SKM-1 treated with dmso at 0.1 percent for 144 hours (cell line): ENCODE measurements around the gene PARD3B.

Experiments used
- DNase-seq: peaks from one replicate; lab custom pipeline; 2025; ENCODE audit not compliant: unreplicated experiment; lab: John Stamatoyannopoulos, UW

The PARD3B gene

DNA sequence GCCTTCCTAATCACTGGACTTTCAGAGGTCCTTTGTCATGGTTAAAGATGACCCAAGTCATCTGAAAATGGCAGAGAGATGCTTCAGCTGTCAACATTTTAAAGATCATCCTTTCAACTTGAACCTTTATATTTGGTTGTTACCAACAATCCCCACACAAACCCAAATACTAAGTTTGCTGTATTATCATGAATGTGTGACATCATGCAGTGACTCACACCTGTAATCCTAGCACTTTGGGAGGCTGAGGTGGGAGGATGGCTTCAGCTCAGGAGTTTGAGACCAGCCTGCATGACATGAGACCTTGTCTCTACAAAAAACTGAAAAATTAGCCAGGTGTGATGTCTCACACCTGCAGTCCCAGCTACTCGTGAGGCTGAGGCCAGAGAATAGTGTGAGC lies 1081.8 kb downstream of the PARD3B start:
- DNase-seq, result no peak

- DNase-seq, result no peak
Measured at GRCh38 chr2:205628422-205628821, 1083.1 kb downstream of the PARD3B start.

- DNase-seq, result no peak
Measured at GRCh38 chr2:205629091-205629776, 1084.0 kb downstream of the PARD3B start.

GRCh38 chr2:205633994-205634393 lies 1088.7 kb downstream of the PARD3B start:
- DNase-seq, result no peak

- no peak for DNase-seq
Measured at GRCh38 chr2:205636549-205637319, 1091.5 kb downstream of the PARD3B start.

DNA sequence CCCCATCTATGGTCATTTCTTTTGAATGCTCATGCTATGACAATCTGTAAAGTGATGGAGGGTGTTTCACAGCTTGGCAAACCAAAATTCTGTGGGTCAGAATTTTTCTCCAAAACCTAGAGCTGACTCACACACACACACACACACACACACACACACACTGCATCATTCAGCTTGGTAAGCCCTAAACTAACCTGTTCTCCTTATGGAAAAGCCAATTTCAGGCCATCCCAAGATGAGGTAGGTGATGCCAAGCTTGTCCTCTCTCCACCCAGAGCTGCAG lies 1092.0 kb downstream of the PARD3B start:
- no peak for DNase-seq

DNA sequence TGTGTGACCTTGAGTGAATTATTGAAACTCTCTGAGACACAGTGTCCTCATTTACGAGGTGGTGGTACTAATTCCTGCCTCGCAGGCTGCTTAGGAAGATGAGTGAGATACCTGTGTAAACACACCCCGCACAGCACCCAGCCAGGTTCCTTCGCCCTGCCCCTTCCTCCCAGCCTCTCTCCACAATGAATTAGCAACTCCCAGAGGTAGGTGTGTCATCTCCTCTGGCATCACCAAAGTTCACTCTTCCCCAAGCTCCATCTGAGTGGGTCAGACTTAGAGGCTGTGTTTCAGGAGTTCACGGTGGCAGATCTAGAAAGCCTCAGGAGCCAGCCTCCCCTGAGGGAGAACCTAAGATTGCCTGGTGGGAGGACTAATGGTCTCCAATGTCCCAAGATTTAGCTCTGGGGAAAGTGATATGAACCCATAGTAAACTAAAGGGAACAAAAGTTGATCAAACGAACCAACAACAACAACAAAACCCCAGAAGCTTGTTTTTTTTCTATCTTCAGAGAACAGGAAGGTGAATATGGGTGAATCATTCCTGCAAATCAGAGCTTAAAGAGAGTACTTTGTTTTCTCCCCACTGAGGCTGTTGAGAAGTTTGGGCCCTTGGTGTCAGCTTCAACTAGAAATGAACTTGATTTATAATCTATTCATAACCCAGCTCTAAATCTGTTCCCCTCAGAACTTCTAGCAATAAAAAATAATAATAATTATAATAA lies 1092.7 kb downstream of the PARD3B start:
- DNase-seq, result no peak

DNA sequence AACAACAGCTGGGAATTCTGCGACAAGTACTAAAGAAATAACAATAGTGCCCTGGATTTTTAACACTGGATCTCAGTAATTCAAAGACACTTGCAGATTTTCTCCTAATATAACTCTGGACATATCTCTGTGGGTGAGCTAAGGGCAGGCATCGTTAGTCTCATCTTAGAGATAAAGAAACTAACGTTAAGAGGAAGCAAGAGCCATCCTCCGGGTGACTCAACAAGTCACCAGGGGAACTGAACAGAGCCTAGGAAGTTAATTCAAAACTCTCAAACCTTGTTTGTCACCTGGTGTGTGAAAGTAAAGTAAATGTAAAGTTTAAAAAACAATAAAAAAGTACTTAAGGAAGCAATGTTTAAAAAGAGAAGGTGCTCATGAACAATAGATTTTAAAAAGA lies 1095.4 kb downstream of the PARD3B start:
- peak; percentile 4 for DNase-seq

DNA sequence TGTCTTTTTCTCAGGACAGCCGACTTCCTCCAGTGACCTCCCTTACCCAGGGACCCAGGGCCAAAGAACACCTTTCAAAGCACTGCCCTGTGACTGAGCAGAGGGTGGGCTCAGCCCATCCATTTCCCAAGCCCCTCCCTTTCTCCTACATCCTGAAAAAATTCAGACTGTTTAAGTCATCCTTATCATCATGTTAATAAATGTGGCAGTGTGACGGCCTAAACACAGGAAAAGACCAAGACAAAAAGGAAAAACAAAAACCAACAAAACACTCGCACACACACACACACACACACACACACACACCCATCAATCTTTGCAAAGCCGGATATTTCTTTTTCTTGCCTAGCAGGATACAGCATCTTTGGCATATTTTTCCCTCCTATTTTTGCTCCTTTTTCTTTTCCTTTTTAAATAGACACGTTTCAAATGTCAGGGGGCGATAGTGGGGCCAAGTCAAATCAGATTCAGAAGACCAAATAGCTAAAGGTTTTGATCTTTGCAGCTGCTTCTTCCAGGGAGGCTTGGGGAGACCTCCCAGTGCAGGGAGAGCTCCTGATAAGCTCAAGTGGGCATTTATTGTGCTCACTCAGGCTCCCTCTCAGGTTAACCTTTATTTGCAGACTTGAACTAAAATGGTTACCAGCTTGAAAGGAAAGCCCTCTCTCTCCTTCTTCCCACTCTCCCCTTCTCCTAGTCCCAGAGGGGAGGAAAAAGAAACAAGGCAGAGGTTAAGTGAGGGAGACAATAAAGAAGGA lies 1097.5 kb downstream of the PARD3B start:
- no peak for DNase-seq

- DNase-seq, result no peak
Measured at GRCh38 chr2:205643391-205643885, 1098.2 kb downstream of the PARD3B start.

DNA sequence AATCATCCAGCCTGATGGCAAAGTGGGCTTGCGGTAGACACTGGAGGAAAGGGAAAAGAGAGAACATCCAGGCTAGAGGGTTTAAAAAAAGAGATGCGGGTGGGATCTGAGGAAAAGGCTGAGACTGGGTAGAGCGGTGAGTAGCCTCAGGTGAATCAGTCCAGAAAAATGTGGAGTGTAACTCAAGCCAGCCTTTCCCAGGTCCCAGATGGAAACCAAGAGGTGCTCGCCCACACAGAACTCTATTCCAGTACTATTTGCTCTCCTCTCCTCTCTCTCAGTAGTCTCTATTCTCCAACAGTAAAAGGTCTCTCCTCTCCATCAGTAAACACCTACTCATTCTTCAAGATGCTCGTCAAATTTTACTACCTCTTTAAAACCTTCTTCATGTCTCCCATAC lies 1098.7 kb downstream of the PARD3B start:
- no peak for DNase-seq

- DNase-seq, result no peak
Measured at GRCh38 chr2:205646680-205647079, 1101.4 kb downstream of the PARD3B start.

- no peak for DNase-seq
Measured at GRCh38 chr2:205650450-205650849, 1105.2 kb downstream of the PARD3B start.

DNA sequence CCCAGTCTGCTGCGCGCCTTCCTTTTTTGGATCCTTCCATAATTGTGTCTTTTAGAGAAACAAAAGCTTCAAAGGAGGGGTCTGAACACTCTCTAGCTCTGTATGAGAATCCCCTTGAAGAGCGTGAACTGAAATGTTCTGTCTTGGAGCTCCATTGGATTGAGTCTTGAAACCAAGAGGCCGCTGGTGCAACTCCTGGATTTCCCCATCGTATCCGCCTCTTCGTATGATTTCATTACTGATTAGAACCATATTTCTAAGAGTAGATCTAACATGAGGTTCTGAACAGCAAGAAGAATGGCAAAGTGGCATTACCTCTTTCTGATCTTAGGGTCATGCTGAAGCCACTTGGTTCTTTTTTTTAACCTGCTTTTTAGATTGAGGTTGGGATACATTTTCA lies 1105.7 kb downstream of the PARD3B start:
- DNase-seq, result no peak

GRCh38 chr2:205651719-205652118 lies 1106.4 kb downstream of the PARD3B start:
- no peak for DNase-seq

- no peak for DNase-seq
Measured at GRCh38 chr2:205654878-205655605, 1109.8 kb downstream of the PARD3B start.

DNA sequence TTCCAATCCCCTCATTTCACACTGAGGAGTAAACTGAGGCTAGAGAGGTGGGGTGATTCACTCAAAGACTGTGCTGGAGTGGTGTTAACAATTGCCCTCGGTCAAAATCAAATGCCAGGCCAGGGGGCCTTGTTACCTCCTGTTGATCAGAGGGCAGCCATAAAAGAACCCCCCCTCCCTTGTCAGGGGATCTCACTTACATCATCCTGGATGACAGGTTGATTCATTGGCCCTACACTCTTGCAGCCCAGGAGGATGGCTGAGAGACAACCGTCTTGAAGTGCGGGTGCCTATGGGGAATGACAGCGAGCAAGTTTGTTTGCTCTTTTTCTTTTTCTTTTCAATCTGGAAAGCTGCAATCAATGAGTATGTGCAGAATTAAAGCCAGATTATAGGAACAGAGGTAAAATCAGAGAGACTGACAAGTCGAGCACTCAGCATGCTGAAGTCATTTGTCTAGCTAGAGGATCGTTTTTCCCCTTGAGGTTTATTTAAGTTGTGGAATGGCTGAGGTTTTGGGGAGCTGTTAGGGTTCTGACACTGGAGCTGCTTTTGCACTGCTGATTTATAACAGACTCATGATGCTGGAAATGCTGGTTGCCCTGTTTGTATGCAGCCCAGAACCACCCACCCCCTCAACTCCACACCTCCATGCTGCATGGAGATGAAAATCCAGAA lies 1110.6 kb downstream of the PARD3B start:
- no peak for DNase-seq

DNA sequence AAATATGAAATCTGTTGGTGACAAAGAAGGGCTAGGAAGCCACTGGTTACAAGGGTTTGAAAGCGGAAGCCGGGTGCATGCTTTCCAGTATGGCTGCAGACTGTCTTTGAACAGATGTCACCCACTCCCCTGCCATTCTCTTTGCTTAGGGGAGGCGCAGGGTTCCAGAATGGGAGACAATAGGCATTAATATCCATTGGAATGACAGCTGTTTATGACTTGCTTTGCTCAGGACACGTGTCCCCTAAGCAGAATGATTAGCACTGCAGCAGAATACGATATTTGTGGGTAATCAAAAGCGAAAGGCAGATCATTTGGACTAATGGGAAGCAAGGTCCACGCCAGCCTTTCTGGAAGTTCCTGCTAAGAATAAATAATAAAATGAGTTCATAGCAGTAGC lies 1111.2 kb downstream of the PARD3B start:
- DNase-seq, result no peak

- DNase-seq, result no peak
Measured at GRCh38 chr2:205656941-205657340, 1111.7 kb downstream of the PARD3B start.

GRCh38 chr2:205657579-205657978 lies 1112.3 kb downstream of the PARD3B start:
- no peak for DNase-seq
